ACC112 (cell line): ENCODE results near the gene IGSF6.
"Not testable (repeated sequence)": the region's sequence is repeated elsewhere in the genome, so short reads cannot be mapped to it uniquely, and the experiment has no call there.

Experiments used
- H2AFZ ChIP-seq: fragments of 200-600 bp; sonication (generic); one replicate; pipeline ENCODE4 v1.6.0; 2017; ENCODE audit warnings: antibody characterized with exemption, low read length; ENCODE audit not compliant: unreplicated experiment
- H3K27ac ChIP-seq: fragments of 200-600 bp; sonication (generic); 2 replicates; pipeline ENCODE4 v1.5.1; 2014; ENCODE audit warnings: low read depth, mild to moderate bottlenecking, antibody characterized with exemption, low read length, moderate library complexity
- H3K27me3 ChIP-seq: fragments of 200-600 bp; sonication (generic); 2 replicates; pipeline ENCODE4 v1.6.1; 2014; ENCODE audit warnings: mild to moderate bottlenecking, antibody characterized with exemption, low read length, moderate library complexity, mixed read lengths; ENCODE audit not compliant: insufficient read depth
- H3K36me3 ChIP-seq: fragments of 200-600 bp; sonication (generic); 2 replicates; pipeline ENCODE4 v1.6.1; 2016; ENCODE audit warnings: mild to moderate bottlenecking, antibody characterized with exemption, low read length, moderate library complexity, mixed read lengths; ENCODE audit not compliant: insufficient read depth
- H3K4me1 ChIP-seq: fragments of 200-600 bp; sonication (generic); one replicate; pipeline ENCODE4 v1.6.1; 2016; ENCODE audit warnings: low read length, mixed read lengths; ENCODE audit not compliant: insufficient read depth, unreplicated experiment, control insufficient read depth
- H3K4me3 ChIP-seq: fragments of 200-600 bp; sonication (generic); 2 replicates; pipeline ENCODE4 v1.5.1; 2014; ENCODE audit warnings: mild to moderate bottlenecking, low read depth, low read length
- H3K79me2 ChIP-seq: fragments of 200-600 bp; sonication (generic); one replicate; pipeline ENCODE4 v1.6.0; 2016; ENCODE audit warnings: low read length; ENCODE audit not compliant: control insufficient read depth, unreplicated experiment, insufficient read depth

IGSF6 gene

GRCh38 chr16:21652453-21652852, at the start of gene IGSF6:
IGSF6 (minus strand) TSS chr16:21652608; CDS start chr16:21652598, 10 bp downstream.
- Histone ChIP-seq H3K36me3 (peaks cover 7% of the 10 kb centered on the region), H3K27ac (no peak within 1 kb of the TSS), H3K4me3 (no peak within 1 kb of the TSS), H3K4me1 (peaks cover 14% of the 10 kb centered on the region), H2AFZ (no peak within 1 kb of the TSS), H3K79me2 (peaks cover 31% of the 10 kb centered on the region), H3K27me3 (no peaks in the 10 kb centered on the region)

GRCh38 chr16:21701271-21701670, 48.9 kb upstream of the IGSF6 start:
- no peaks in the 10 kb centered on the region for H3K36me3 ChIP-seq
- H3K27me3 ChIP-seq: no peaks in the 10 kb centered on the region
- H3K27ac ChIP-seq: no peak overlapping the region
- H3K4me1 ChIP-seq: no peaks in the 10 kb centered on the region
- H2AFZ ChIP-seq: no peak overlapping the region
- no peak overlapping the region for H3K4me3 ChIP-seq
- no peaks in the 10 kb centered on the region for H3K79me2 ChIP-seq

- no peak overlapping the region for H3K27ac ChIP-seq
- no peaks in the 10 kb centered on the region for H3K79me2 ChIP-seq
- H3K27me3 ChIP-seq: no peaks in the 10 kb centered on the region; the same call in 1 of the 2 replicates
- H2AFZ ChIP-seq: no peak overlapping the region
- H3K4me3 ChIP-seq: no peak overlapping the region
- H3K36me3 ChIP-seq: no peaks in the 10 kb centered on the region
- H3K4me1 ChIP-seq: no peaks in the 10 kb centered on the region
Measured at GRCh38 chr16:21698169-21699032, 46.0 kb upstream of the IGSF6 start.

GRCh38 chr16:21697032-21697431, 44.6 kb upstream of the IGSF6 start:
- H3K27ac ChIP-seq: no peak overlapping the region
- H2AFZ ChIP-seq: no peak overlapping the region
- no peaks in the 10 kb centered on the region for H3K36me3 ChIP-seq
- H3K4me3 ChIP-seq: no peak overlapping the region
- no peaks in the 10 kb centered on the region for H3K79me2 ChIP-seq
- H3K4me1 ChIP-seq: no peaks in the 10 kb centered on the region
- no peaks in the 10 kb centered on the region; the same call in 1 of the 2 replicates for H3K27me3 ChIP-seq

GRCh38 chr16:21694609-21695008, 42.2 kb upstream of the IGSF6 start:
- Histone ChIP-seq H3K79me2 (no peaks in the 10 kb centered on the region), H3K36me3 (no peaks in the 10 kb centered on the region), H3K4me1 (no peaks in the 10 kb centered on the region), H2AFZ (no peak overlapping the region), H3K27me3 (peaks cover 7% of the 10 kb centered on the region; the same call in 1 of the 2 replicates), H3K27ac (no peak overlapping the region), H3K4me3 (no peak overlapping the region)

- H3K4me3 ChIP-seq, H2AFZ ChIP-seq, H3K27ac ChIP-seq, H3K79me2 ChIP-seq, H3K4me1 ChIP-seq, H3K36me3 ChIP-seq: not testable (repeated sequence)
- H3K27me3 ChIP-seq: peaks cover 30% of the 10 kb centered on the region
Measured at GRCh38 chr16:21690967-21691366, 38.6 kb upstream of the IGSF6 start.

GRCh38 chr16:21689107-21689506, 36.7 kb upstream of the IGSF6 start:
- H3K4me3 ChIP-seq: no peak overlapping the region
- H2AFZ ChIP-seq: no peak overlapping the region
- H3K27me3 ChIP-seq: peaks cover 30% of the 10 kb centered on the region
- H3K79me2 ChIP-seq: no peaks in the 10 kb centered on the region
- no peak overlapping the region for H3K27ac ChIP-seq
- H3K36me3 ChIP-seq: no peaks in the 10 kb centered on the region
- no peaks in the 10 kb centered on the region for H3K4me1 ChIP-seq

- Histone ChIP-seq H3K27me3 (peaks cover 42% of the 10 kb centered on the region), H3K4me3 (no peak overlapping the region), H3K27ac (no peak overlapping the region), H2AFZ (no peak overlapping the region), H3K36me3 (no peaks in the 10 kb centered on the region), H3K79me2 (no peaks in the 10 kb centered on the region), H3K4me1 (no peaks in the 10 kb centered on the region)
Measured at GRCh38 chr16:21685034-21685455, 32.6 kb upstream of the IGSF6 start.

GRCh38 chr16:21684199-21684598, 31.8 kb upstream of the IGSF6 start:
- H3K27me3 ChIP-seq: peaks cover 42% of the 10 kb centered on the region
- H3K27ac ChIP-seq: no peak overlapping the region
- H3K4me3 ChIP-seq: no peak overlapping the region
- H3K36me3 ChIP-seq: no peaks in the 10 kb centered on the region
- H3K79me2 ChIP-seq: no peaks in the 10 kb centered on the region
- H3K4me1 ChIP-seq: no peaks in the 10 kb centered on the region
- no peak overlapping the region for H2AFZ ChIP-seq

- Histone ChIP-seq H3K27ac (no peak overlapping the region), H3K79me2 (no peaks in the 10 kb centered on the region), H3K4me3 (no peak overlapping the region), H3K4me1 (no peaks in the 10 kb centered on the region), H3K27me3 (peaks cover 40% of the 10 kb centered on the region), H2AFZ (no peak overlapping the region), H3K36me3 (no peaks in the 10 kb centered on the region)
Measured at GRCh38 chr16:21683184-21683583, 30.8 kb upstream of the IGSF6 start.

GRCh38 chr16:21680714-21681113, 28.3 kb upstream of the IGSF6 start:
- not testable (repeated sequence) for H3K36me3 ChIP-seq, H3K27ac ChIP-seq, H3K4me3 ChIP-seq, H3K79me2 ChIP-seq, H3K4me1 ChIP-seq, H2AFZ ChIP-seq
- H3K27me3 ChIP-seq: peaks cover 44% of the 10 kb centered on the region
